Liver (tissue), 9 donors: ENCODE results near the gene CCR9. TPM values are rescaled to one million over a fixed set of nuclear protein-coding genes. Genes with fewer than 3 reads are reported as not detected.

Experiments used
- DNase-seq: peaks from one replicate; pipeline ENCODE4 v3.0.0-alpha.2; 2017; ENCODE audit warnings: low spot score
- H3K27ac ChIP-seq, 2 donors: one replicate each; pipeline ENCODE4 v1.7.0; 2013; ENCODE audit warnings: inconsistent platforms in 2 of 2, low read length in 2 of 2, control low read depth in 1 of 2, low read depth in 1 of 2, mild to moderate bottlenecking in 1 of 2
- H3K27me3 ChIP-seq, 4 donors: one replicate each; pipeline versions ENCODE4 v1.6.1 to v1.7.0; 2013; ENCODE audit warnings: low read length in 3 of 4, inconsistent platforms in 1 of 4, mild to moderate bottlenecking in 1 of 4, moderate library complexity in 1 of 4; ENCODE audit not compliant: control insufficient read depth in 4 of 4, insufficient read depth in 4 of 4
- H3K36me3 ChIP-seq, 4 donors: one replicate each; pipeline versions ENCODE4 v1.6.1 to v1.7.0; 2013; ENCODE audit warnings: low read length in 3 of 4, mild to moderate bottlenecking in 3 of 4, low read depth in 1 of 4, moderate library complexity in 1 of 4; ENCODE audit not compliant: control insufficient read depth in 4 of 4, insufficient read depth in 3 of 4
- H3K4me1 ChIP-seq, 4 donors: one replicate each; pipeline versions ENCODE4 v1.6.1 to v1.7.0; 2013; ENCODE audit warnings: low read length in 3 of 4, mild to moderate bottlenecking in 3 of 4, moderate library complexity in 1 of 4; ENCODE audit not compliant: control insufficient read depth in 4 of 4, insufficient read depth in 4 of 4
- H3K4me3 ChIP-seq, 3 donors: one replicate each; pipeline versions ENCODE4 v1.6.1 to v1.7.0; 2013; ENCODE audit warnings: low read length in 3 of 3, control low read depth in 1 of 3, low read depth in 1 of 3, mild to moderate bottlenecking in 1 of 3
- H3K9ac ChIP-seq, 2 donors: one replicate each; pipeline ENCODE4 v1.7.0; 2013; ENCODE audit warnings: low read length in 2 of 2, mild to moderate bottlenecking in 2 of 2, moderate library complexity in 2 of 2, control low read depth in 1 of 2, low read depth in 1 of 2
- H3K9me3 ChIP-seq, 4 donors: one replicate each; pipeline versions ENCODE4 v1.6.1 to v1.7.0; 2013; ENCODE audit warnings: low read length in 3 of 4; ENCODE audit not compliant: control insufficient read depth in 4 of 4
- EGR1 ChIP-seq, 2 donors: IDR thresholded peaks; 2 replicates each; pipeline ENCODE4 v1.6.1; 2016 to 2018; ENCODE audit warnings: antibody characterized with exemption in 2 of 2, low read depth in 2 of 2
- FOXA1 ChIP-seq: IDR thresholded peaks from 2 replicates; pipeline ENCODE4 v1.6.1; 2016; ENCODE audit warnings: antibody characterized with exemption
- FOXA2 ChIP-seq: IDR thresholded peaks from 2 replicates; pipeline ENCODE4 v1.6.1; 2016; ENCODE audit warnings: antibody characterized with exemption
- GABPA ChIP-seq, 2 donors: IDR thresholded peaks in 1 of 2; conservative IDR thresholded peaks in 1 of 2; 2 replicates each; pipeline ENCODE4 v1.6.1; 2016; ENCODE audit warnings: antibody characterized with exemption in 2 of 2, mild to moderate bottlenecking in 1 of 2, moderate library complexity in 1 of 2
- HNF4A ChIP-seq, 2 donors: conservative IDR thresholded peaks; 2 replicates each; pipeline ENCODE4 v1.6.1; 2016; ENCODE audit warnings: antibody characterized with exemption in 2 of 2, mild to moderate bottlenecking in 2 of 2
- HNF4G ChIP-seq: IDR thresholded peaks from 2 replicates; pipeline ENCODE4 v1.6.1; 2016; ENCODE audit warnings: antibody characterized with exemption
- JUND ChIP-seq, 2 donors: IDR thresholded peaks; 2 replicates each; pipeline ENCODE4 v1.6.1; 2016; ENCODE audit warnings: antibody characterized with exemption in 2 of 2
- MAX ChIP-seq: IDR thresholded peaks from 2 replicates; pipeline ENCODE4 v1.6.1; 2016; ENCODE audit warnings: antibody characterized with exemption
- NR2F2 ChIP-seq: IDR thresholded peaks from 2 replicates; pipeline ENCODE4 v1.6.1; 2016; ENCODE audit warnings: antibody characterized with exemption
- RAD21 ChIP-seq, 2 donors: IDR thresholded peaks; 2 replicates each; pipeline ENCODE4 v1.6.1; 2016; ENCODE audit warnings: antibody characterized with exemption in 2 of 2, mild to moderate bottlenecking in 2 of 2
- REST ChIP-seq: IDR thresholded peaks from 2 replicates; pipeline ENCODE4 v1.6.1; 2016; ENCODE audit warnings: antibody characterized with exemption, mild to moderate bottlenecking
- RXRA ChIP-seq, 2 donors: IDR thresholded peaks; 2 replicates each; pipeline ENCODE4 v1.6.1; 2017 to 2018; ENCODE audit warnings: antibody characterized with exemption in 2 of 2, mild to moderate bottlenecking in 1 of 2
- SP1 ChIP-seq: IDR thresholded peaks from 2 replicates; pipeline ENCODE4 v1.6.1; 2018; ENCODE audit warnings: antibody characterized with exemption, mild to moderate bottlenecking
- TAF1 ChIP-seq: conservative IDR thresholded peaks from 2 replicates; pipeline ENCODE4 v1.6.1; 2016; ENCODE audit warnings: antibody characterized with exemption, mild to moderate bottlenecking
- WGBS: extraction: QIAGEN DNeasy Blood & Tissue Kit; methylation state at CpG from one replicate; pipeline ENCODE4 v1.1.7; 2013; 5-methylcytosine and 5-hydroxymethylcytosine counted together
- polyA plus RNA-seq, 2 donors: library from polyadenylated mRNA; stranded (reverse) in 1 of 2; unstranded in 1 of 2; fragments of 200-250 nt in 1 of 2; fragments of >200 nt in 1 of 2; fragmentation: Nextera tagmentation in 1 of 2; extraction: Ambion mirVana in 1 of 2; gene quantifications; one replicate each; pipeline versions ENCODE4 v1.2.1 to v1.2.3, GENCODE V29; 2013 to 2015
- total RNA-seq, 2 donors: library from RNA; depleted of rRNA; stranded (reverse); fragments of >200 nt; gene quantifications; one replicate each; pipeline ENCODE4 v1.2.3, GENCODE V29; 2014
- TF ChIP-seq, protein P1 (sequence below): fragments of 150-350 bp; IDR thresholded peaks from 2 replicates; pipeline ENCODE4 v1.5.1; 2017; ENCODE audit warnings: improper control_type of control experiment, low read depth, low read length; ENCODE audit not compliant: missing input control
- TF ChIP-seq, protein P2 (sequence below): IDR thresholded peaks from 2 replicates; pipeline ENCODE4 v1.6.1; 2016; ENCODE audit warnings: antibody characterized with exemption
- donor health status: healthy.
- donor health status: healthy.
- donor health status: healthy.
- donor health status: healthy.
- donor health status: healthy.

Gene CCR9
- total and polyA plus RNA-seq, 4 donors = 0.28 TPM; not detected in 3

- H3K9me3 ChIP-seq = no peaks in the 10 kb centered on the region
- no peak overlapping the region for H3K27ac ChIP-seq
- WGBS = 54% methylated on average over 5 of the region's 5 CpGs
- H3K36me3 ChIP-seq = peaks cover 0 to 28% (median 18%) of the 10 kb centered on the region in 4 donors
- no peaks in the 10 kb centered on the region for H3K4me1 ChIP-seq
- no peak for DNase-seq
- no peak for TF ChIP-seq NR2F2
- no peak for TF ChIP-seq REST
- no peak for TF ChIP-seq TAF1
- TF ChIP-seq HNF4G = no peak
- no peak for TF ChIP-seq MAX
- no peak for TF ChIP-seq SP1
- no peak for TF ChIP-seq JUND (IDR thresholded peaks at IDR 0.05)
- no peak for TF ChIP-seq RAD21 (IDR thresholded peaks at IDR 0.05)
- no peak for TF ChIP-seq FOXA1
- no peak for TF ChIP-seq RXRA (IDR thresholded peaks at IDR 0.05)
- H3K9ac ChIP-seq = no peak overlapping the region
- no peak overlapping the region for H3K4me3 ChIP-seq
- H3K27me3 ChIP-seq = no peaks in the 10 kb centered on the region
Observed at GRCh38 chr3:45939341-45939771, 53.0 kb downstream of the CCR9 start.

- TF ChIP-seq FOXA2 (no peak), JUND (IDR thresholded peaks at IDR 0.05) (no peak), HNF4G (no peak), HNF4A (conservative IDR thresholded peaks at IDR 0.05) (no peak), MAX (no peak), EGR1 (IDR thresholded peaks at IDR 0.05; ENCODE audit: low read depth in 2 of 2) (no peak), GABPA (IDR thresholded peaks at IDR 0.05 in 1 of 2, conservative IDR thresholded peaks at IDR 0.05 in 1 of 2) (no peak)
- TF ChIP-seq, protein P1, sequence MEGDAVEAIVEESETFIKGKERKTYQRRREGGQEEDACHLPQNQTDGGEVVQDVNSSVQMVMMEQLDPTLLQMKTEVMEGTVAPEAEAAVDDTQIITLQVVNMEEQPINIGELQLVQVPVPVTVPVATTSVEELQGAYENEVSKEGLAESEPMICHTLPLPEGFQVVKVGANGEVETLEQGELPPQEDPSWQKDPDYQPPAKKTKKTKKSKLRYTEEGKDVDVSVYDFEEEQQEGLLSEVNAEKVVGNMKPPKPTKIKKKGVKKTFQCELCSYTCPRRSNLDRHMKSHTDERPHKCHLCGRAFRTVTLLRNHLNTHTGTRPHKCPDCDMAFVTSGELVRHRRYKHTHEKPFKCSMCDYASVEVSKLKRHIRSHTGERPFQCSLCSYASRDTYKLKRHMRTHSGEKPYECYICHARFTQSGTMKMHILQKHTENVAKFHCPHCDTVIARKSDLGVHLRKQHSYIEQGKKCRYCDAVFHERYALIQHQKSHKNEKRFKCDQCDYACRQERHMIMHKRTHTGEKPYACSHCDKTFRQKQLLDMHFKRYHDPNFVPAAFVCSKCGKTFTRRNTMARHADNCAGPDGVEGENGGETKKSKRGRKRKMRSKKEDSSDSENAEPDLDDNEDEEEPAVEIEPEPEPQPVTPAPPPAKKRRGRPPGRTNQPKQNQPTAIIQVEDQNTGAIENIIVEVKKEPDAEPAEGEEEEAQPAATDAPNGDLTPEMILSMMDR = no peak
- TF ChIP-seq, protein P2, sequence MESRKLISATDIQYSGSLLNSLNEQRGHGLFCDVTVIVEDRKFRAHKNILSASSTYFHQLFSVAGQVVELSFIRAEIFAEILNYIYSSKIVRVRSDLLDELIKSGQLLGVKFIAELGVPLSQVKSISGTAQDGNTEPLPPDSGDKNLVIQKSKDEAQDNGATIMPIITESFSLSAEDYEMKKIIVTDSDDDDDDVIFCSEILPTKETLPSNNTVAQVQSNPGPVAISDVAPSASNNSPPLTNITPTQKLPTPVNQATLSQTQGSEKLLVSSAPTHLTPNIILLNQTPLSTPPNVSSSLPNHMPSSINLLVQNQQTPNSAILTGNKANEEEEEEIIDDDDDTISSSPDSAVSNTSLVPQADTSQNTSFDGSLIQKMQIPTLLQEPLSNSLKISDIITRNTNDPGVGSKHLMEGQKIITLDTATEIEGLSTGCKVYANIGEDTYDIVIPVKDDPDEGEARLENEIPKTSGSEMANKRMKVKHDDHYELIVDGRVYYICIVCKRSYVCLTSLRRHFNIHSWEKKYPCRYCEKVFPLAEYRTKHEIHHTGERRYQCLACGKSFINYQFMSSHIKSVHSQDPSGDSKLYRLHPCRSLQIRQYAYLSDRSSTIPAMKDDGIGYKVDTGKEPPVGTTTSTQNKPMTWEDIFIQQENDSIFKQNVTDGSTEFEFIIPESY = no peak
- peaks cover 0 to 20% (median 13%) of the 10 kb centered on the region in 4 donors for H3K36me3 ChIP-seq
- no peak overlapping the region for H3K4me3 ChIP-seq
- no peaks in the 10 kb centered on the region for H3K4me1 ChIP-seq
- no peak overlapping the region for H3K27ac ChIP-seq
- H3K27me3 ChIP-seq = no peaks in the 10 kb centered on the region
- H3K9me3 ChIP-seq = no peaks in the 10 kb centered on the region
- WGBS = 88% methylated on average over 7 of the region's 7 CpGs
- DNase-seq = no peak
- H3K9ac ChIP-seq = no peak overlapping the region
Observed at GRCh38 chr3:45940004-45940780, 53.8 kb downstream of the CCR9 start.
